ENCODE measurements around the gene SOCS3.

GRCh38 chr17:78396441-78397337, 36.8 kb upstream of the SOCS3 start:
- TF ChIP-seq CTCF (IDR thresholded peaks at IDR 0.05; ENCODE audit: low read depth, low read length) = no peak
- TF ChIP-seq MAX (IDR thresholded peaks at IDR 0.05; ENCODE audit: low read depth, low read length) = no peak
- no peak for TF ChIP-seq POLR2A (IDR thresholded peaks at IDR 0.05; ENCODE audit: extremely low read depth, insufficient read length)
- TF ChIP-seq MYC (IDR thresholded peaks at IDR 0.05; ENCODE audit: low read depth, low read length) = no peak

Data from NB4 (cell line).